ENCODE measurements around the gene MED22. TPM values are rescaled to one million over a fixed set of nuclear protein-coding genes. Genes with fewer than 3 reads are reported as not detected.

Gene MED22
- total and polyA plus RNA-seq, 2 of the 8 experiments (the other 6 are each of a cell fraction or from before 2014, with no cell fraction given), result 56.4 to 68.4 TPM

DNA sequence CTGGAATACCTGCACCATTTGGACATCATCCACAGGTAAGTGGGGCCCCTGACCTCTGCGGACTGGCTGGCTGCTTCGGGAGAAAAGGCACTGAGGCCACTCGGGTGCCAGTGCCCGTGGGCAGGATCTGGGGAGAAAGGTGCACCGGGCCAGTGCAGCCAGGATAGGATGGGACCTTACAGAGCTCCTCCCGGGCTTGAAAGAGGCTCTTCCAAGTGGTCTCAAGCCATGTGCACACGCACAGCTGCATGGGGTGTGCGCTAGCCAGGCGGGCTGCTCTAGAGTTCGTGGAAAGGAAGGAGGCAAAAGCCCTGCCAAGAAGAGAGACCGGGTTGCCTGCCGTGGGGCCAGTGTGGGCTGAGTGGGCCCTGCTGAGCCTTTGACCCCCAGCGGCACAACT is 41.6 kb upstream of the MED22 start:
- POLR2A ChIA-PET (ENCODE audit: partially characterized antibody), result interaction anchor here (0.6 to 2.6 kb wide), 6 partner anchors 8 to 39 kb away, joined by 3 to 11 read pairs (median 4); no protein-coding TSS in a partner anchor
- H3K23me2 ChIP-seq (ENCODE audit: low read depth, low read length), result peaks cover 12% of the 10 kb centered on the region; the same call in 1 of the 2 replicates
- no peak for TF ChIP-seq RNF2 (IDR thresholded peaks at IDR 0.05; ENCODE audit: borderline replicate concordance, low read depth, low read length, missing control alignments, poor library complexity, severe bottlenecking)
- TF ChIP-seq, protein P1, sequence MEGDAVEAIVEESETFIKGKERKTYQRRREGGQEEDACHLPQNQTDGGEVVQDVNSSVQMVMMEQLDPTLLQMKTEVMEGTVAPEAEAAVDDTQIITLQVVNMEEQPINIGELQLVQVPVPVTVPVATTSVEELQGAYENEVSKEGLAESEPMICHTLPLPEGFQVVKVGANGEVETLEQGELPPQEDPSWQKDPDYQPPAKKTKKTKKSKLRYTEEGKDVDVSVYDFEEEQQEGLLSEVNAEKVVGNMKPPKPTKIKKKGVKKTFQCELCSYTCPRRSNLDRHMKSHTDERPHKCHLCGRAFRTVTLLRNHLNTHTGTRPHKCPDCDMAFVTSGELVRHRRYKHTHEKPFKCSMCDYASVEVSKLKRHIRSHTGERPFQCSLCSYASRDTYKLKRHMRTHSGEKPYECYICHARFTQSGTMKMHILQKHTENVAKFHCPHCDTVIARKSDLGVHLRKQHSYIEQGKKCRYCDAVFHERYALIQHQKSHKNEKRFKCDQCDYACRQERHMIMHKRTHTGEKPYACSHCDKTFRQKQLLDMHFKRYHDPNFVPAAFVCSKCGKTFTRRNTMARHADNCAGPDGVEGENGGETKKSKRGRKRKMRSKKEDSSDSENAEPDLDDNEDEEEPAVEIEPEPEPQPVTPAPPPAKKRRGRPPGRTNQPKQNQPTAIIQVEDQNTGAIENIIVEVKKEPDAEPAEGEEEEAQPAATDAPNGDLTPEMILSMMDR (IDR thresholded peaks at IDR 0.05; ENCODE audit: control extremely low read depth in 1 of 3, insufficient read depth in 1 of 3, low read depth in 1 of 3, low read length in 3 of 3), result no peak
- TF ChIP-seq POLR2A (IDR thresholded peaks at IDR 0.05; ENCODE audit: control extremely low read depth in 1 of 2, low read depth in 2 of 2, low read length in 2 of 2), result no peak
- no peak for TF ChIP-seq NANOG (IDR thresholded peaks at IDR 0.05; ENCODE audit: insufficient read depth, low read depth, low read length, poor library complexity, severe bottlenecking)
- TF ChIP-seq TCF12 (IDR thresholded peaks at IDR 0.05; ENCODE audit: low read depth, low read length), result no peak
- TF ChIP-seq MAFK (IDR thresholded peaks at IDR 0.05; ENCODE audit: low read depth, low read length), result no peak
- no peak for TF ChIP-seq FOSL1 (IDR thresholded peaks at IDR 0.05; ENCODE audit: insufficient read depth, low read depth, low read length)

More for the DNA sequence above, 41.6 kb upstream of the MED22 start:
- FAIRE-seq (no peak), DNase-seq (ENCODE audit: low read depth in 1 of 2, low spot score in 2 of 2) (no peak)
- H2BK120ac ChIP-seq (replicated peaks; ENCODE audit: low read depth, low read length), result no peak overlapping the region
- no peak overlapping the region for H4K8ac ChIP-seq (ENCODE audit: extremely low read depth, insufficient read depth, low read length)
- H2AFZ ChIP-seq (ENCODE audit: low read length), result no peak overlapping the region
- no peaks in the 10 kb centered on the region for H3K79me1 ChIP-seq (ENCODE audit: low read depth, low read length)
- WGBS, 2 experiments (ENCODE audit: extremely low coverage in 1 of 2, insufficient coverage in 1 of 2, insufficient read length in 1 of 2, insufficient replicate concordance in 2 of 2, low coverage in 1 of 2, low lambda C conversion rate in 2 of 2, missing lambda C conversion rate in 1 of 2), result 82% methylated on average over 13 of the region's 13 CpGs; no CpG with 5 or more reads in 1 of the 2 experiments
- H3K27me3 ChIP-seq (replicated peaks in 1 of 4; ENCODE audit: control insufficient read depth in 3 of 4, extremely low read depth in 1 of 4, insufficient read depth in 3 of 4, low read length in 3 of 4), result peaks cover 0 to 2% (median 0%) of the 10 kb centered on the region in 4 experiments; a peak in 2 of 7 replicates
- no peak overlapping the region for H2AK5ac ChIP-seq (ENCODE audit: low read depth, low read length)
- H2BK20ac ChIP-seq (ENCODE audit: low read length), result no peak overlapping the region
- no peak overlapping the region for H4K5ac ChIP-seq (ENCODE audit: insufficient read length, low read depth, low read length)
- no peaks in the 10 kb centered on the region; a peak in 1 of 7 replicates for H3K4me1 ChIP-seq (replicated peaks in 1 of 4; ENCODE audit: control insufficient read depth in 3 of 4, insufficient read depth in 4 of 4, low read length in 3 of 4)
- no peak overlapping the region for H2BK5ac ChIP-seq (ENCODE audit: low read depth, low read length)
- no peak overlapping the region for H4K91ac ChIP-seq (replicated peaks; ENCODE audit: insufficient read length, low read length)
- no peaks in the 10 kb centered on the region for H3K36me3 ChIP-seq (ENCODE audit: control insufficient read depth in 2 of 4, insufficient read depth in 4 of 4, low read length in 3 of 4)
- H2BK12ac ChIP-seq (ENCODE audit: low read depth, low read length), result no peak overlapping the region
- no peak overlapping the region for H3K23ac ChIP-seq (ENCODE audit: insufficient read length)
- peaks cover 4% of the 10 kb centered on the region in 2 experiments; a peak in 1 of 4 replicates for H3K9me3 ChIP-seq (ENCODE audit: insufficient read depth in 2 of 2, low read depth in 1 of 2, low read length in 1 of 2)
- no peaks in the 10 kb centered on the region for H3K79me2 ChIP-seq (ENCODE audit: control insufficient read depth in 1 of 2, insufficient read depth in 2 of 2, low read length in 2 of 2)
- peaks cover 0 to 2% of the 10 kb centered on the region in 2 experiments for H4K20me1 ChIP-seq (replicated peaks in 1 of 2; ENCODE audit: control insufficient read depth in 1 of 2, insufficient read depth in 2 of 2, low read length in 2 of 2)
- no peak overlapping the region for H3K18ac ChIP-seq (ENCODE audit: extremely low read depth, low read length)
- H3K56ac ChIP-seq (replicated peaks; ENCODE audit: insufficient read length, low read depth, low read length), result no peak overlapping the region
- no peak overlapping the region for H3K4ac ChIP-seq (replicated peaks; ENCODE audit: insufficient read length, low read depth, low read length)
- H3K27ac ChIP-seq (ENCODE audit: low read depth, low read length), result no peak overlapping the region
- H2BK15ac ChIP-seq (ENCODE audit: low read length), result no peak overlapping the region
- CTCF ChIA-PET (ENCODE audit: partially characterized antibody), result interaction anchor here (0.8 to 2.7 kb wide), 5 partner anchors 9 to 16 kb away, joined by 3 to 11 read pairs (median 5); no protein-coding TSS in a partner anchor
- no peak overlapping the region for H3K4me3 ChIP-seq (ENCODE audit: extremely low read depth in 1 of 4, insufficient read depth in 2 of 4, low read depth in 3 of 4, low read length in 4 of 4)
- H3K4me2 ChIP-seq (ENCODE audit: insufficient read depth in 1 of 2, low read depth in 2 of 2, low read length in 2 of 2), result no peak overlapping the region
- no peak overlapping the region for H3K14ac ChIP-seq (ENCODE audit: insufficient read length)
- no peak overlapping the region for H3K9ac ChIP-seq (replicated peaks in 1 of 4; ENCODE audit: extremely low read depth in 1 of 4, low read depth in 3 of 4, low read length in 3 of 4)

Measured in H1 (cell line).